ENCODE results near the gene CNTN1. TPM values are rescaled to one million over a fixed set of nuclear protein-coding genes. Genes with fewer than 3 reads are reported as not detected.

The CNTN1 gene
- total RNA-seq, result under 0.01 and 0.86 TPM in 2 replicates

GRCh38 chr12:40691913-40692764 lies at the start of gene CNTN1:
Gene CNTN1 (plus strand): TSS chr12:40692439.

